ENCODE results near the gene DOCK7.

DOCK7 gene

DNA sequence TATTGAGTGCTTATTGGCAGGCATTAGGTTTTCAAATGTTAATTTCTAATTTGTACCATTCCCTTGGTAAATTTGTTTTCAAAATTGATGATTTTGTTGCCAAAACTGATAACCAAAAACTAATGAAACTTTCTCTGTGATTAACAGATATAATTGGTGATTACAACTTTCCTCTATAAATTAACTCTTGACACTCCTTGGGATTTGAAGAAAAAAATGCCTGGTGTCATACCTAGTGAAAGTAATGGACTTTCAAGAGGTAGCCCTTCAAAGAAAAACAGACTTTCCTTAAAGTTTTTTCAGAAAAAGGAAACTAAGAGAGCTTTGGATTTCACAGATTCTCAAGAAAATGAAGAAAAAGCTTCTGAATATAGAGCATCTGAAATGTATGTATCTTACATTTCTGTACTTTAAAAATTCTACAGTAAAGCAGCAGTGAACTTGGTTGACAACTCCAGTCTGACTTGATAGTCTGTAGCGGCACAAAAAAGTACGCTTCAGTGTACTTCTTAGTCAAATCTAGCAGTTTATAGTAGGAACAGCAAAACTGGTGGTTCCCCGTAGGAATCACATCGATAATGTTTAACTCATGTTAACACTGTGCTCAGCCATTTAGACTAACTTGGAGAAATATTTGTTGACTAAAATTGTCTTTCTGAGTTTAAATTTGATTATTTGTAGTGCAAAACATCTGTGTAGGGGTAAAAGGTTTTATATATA lies 248.4 kb downstream of the DOCK7 start:
- no peak for DNase-seq

DNA sequence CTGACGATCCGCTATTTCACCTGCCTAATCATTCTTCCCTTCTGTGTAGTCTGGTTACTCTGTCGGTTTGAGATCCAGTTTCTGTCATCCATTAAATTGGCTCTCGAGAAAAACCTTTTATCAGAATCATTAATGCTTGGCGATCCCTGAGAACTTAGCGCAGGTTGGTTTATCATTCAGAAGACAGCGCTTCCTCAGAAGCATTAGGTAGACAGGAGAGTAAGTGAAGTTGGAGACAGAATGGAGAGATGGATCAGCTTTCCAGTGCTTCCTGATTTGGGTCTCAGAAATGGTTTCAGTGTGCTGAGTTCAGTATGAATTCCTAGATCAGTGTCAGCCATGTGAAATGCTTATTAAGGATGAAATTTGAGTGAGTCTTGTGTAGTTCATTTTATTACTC lies 250.0 kb downstream of the DOCK7 start:
- DNase-seq: no peak

DNA sequence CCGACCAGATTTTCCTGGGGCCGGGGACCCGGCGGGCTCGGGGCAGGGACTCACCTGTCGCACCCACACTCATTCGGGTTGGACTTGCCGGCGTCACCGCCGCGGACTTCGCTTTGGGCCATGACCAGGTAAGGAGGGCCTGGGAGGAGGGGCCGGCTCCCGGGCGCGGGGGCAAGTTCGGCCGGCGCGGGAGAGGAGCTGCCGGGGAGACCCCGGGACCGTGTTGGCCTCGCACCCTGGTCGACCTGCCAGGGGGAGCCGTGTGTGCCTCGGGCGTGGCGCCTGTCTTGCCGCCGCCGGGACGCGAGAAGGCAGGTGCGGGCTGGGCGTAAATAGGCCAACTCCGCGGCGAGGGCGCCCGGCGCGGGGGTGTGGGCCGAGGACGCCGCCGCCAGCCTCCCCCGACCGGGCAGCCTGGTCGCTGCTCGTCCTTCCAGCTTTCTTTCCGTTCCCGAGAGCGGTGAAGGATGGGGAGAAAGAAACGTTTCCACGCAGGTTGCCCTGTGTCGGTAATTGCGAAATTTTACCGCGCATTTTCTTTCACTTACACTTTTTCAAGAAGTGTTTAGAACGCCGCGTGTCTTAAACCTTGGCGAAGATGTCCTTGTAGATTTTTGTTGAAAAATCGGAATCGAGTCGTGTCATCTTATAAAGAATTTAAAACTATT lies 250.8 kb downstream of the DOCK7 start:
- DNase-seq: no peak

GRCh38 chr1:62436466-62437272 lies 251.5 kb downstream of the DOCK7 start, which contains the start of gene USP1:
USP1 (plus strand) TSS chr1:62437049; CDS start chr1:62439868, 2,819 bp downstream.
- DNase-seq: peak; percentile 99

DNA sequence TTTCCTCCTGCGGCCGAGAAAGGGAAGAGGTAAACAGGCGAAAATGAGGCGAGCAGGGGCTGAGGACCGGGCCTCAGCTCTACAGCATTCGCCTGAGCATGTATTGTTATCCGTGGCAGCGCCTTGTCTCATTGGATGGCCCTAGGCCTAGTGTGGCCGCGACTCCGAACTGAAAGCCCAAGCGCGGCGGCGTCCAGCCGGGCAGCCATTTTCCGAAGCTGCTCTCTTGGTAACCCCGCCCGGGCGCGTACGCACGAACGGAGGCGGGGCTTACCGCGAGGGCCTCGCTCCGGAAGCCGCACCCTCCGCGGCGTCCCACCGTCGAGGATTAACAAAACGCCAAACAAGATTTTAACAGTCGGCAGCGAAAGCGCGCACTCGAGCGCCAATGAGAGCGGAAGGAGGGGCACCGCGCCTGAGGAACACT lies 252.1 kb downstream of the DOCK7 start:
- DNase-seq: no peak

DNA sequence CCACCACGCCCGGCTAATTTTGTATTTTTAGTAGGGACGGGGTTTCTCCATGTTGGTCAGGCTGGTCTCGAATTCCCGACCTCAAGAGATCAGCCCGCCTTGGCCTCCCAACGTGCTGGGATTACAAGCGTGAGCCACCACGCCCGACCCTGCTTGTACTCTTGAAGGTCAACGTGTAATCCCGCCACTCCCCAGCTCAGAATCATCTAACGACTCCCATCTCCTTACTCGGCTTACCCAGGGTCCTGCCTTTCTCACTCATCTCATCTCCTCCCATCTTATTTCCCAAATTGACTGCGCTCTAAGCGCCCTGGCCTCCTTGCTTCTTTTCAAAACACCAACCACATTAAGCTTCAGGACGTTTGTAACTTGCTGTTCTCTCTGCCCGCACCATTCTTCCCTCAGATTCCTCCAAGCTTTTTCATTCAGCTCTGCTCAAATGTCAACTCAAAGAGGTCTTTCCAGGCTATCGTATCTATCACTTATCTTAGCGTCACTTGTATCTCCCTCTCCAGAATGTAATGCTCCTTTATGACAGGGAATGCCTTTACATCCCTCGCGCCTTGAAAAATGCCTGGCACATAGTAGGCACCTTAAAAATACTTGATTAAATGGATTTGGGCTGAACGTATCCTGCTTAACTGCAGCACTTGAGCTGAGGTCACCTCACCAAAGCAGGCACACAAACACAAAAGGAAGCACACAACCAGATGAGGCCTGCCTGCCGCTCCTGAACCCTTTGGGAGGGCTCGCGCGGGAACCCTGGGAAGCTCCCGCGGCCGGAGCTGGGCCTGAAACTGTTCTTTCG lies 252.8 kb downstream of the DOCK7 start:
- DNase-seq: no peak

DNA sequence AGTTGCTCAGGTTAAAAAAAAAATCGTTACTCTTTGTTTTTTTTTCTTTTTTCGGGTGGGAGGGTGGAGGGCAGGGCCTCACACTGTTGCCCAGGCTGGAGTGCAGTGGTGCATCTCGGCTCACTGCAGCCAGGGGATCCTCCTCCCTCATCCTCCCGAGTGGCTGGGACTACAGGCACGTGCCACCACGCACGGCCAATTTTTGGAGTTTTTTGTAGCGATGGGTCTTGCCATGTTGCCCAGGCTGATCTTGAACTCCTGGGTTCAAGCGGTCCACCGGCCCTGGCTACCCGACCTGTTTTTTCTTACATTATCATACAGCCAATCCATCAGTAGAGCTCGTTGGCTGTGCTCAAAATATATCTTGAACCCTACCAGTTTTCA lies 253.6 kb downstream of the DOCK7 start:
- no peak for DNase-seq

DNA sequence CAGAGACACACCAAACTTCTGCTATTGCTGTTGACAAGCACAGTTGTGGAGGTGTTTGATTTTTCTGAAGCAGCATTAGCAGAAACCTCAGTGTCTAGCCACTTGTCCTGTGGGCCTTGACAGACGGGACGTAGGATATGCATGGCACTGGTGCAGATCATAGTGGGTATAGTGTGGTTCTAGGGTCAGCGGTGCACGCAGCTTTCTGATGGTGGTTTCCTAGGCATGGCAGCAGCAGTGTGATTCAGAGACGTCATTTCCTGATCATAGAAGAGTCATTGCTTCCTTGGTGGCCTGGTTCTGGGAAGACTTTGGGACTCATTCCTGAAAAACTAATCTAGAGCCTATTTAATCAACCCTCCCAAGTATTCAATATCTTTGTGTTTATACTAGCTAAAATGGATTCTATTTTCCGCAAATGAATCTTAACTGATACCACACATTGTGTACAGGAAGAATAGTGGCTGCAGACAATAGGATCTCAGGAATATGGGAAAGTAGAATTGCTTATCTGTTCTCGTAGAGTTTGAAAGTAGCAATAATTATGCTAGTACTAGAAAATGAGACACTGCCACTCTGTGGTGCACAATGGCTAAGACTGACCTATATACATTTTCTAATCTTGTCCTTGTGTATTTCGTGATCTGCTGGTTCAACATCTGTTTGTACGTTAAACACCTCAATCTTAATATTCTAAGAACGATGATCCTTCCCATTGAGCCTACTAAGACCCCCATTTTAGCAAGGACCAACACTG lies 254.1 kb downstream of the DOCK7 start:
- DNase-seq: no peak

GRCh38 chr1:62429581-62429980 lies 258.6 kb downstream of the DOCK7 start:
- DNase-seq: no peak

DNA sequence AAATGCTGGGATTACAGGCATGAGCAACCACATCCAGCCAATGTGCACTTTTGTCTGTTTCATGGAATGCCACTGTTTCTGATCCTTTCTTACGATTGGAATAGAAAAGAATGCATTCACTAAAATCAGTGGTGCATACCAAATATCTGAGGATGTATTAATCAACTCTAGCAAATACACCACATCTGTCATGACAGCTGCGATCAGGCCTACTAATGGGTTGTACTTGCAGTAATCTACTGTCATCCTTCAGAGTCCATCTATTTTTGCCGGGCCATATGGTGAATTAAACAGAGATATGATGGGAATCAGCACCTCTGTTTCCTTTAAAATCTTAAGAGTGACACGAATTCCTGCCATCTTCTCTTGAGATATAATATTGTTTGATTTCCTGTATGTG lies 259.8 kb downstream of the DOCK7 start:
- no peak for DNase-seq

DNA sequence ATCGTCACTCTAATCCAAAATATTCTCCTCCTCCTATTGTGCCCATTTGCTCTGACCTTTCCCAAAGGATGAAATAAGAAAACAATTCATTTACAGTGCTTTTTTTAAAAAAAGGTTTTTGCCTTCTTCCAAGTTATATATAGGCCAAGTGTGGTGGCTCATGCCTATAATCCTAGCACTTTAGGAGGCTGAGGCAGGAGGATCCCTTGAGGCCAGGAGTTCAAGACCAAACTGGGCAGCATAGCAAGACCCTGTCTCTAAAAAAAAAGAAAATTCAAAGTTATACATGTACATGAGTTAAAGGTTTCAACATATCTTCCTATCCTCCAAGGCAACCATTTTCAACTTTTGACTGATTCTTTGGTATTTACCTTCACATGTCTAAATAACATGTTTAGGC lies 261.4 kb downstream of the DOCK7 start:
- no peak for DNase-seq

DNA sequence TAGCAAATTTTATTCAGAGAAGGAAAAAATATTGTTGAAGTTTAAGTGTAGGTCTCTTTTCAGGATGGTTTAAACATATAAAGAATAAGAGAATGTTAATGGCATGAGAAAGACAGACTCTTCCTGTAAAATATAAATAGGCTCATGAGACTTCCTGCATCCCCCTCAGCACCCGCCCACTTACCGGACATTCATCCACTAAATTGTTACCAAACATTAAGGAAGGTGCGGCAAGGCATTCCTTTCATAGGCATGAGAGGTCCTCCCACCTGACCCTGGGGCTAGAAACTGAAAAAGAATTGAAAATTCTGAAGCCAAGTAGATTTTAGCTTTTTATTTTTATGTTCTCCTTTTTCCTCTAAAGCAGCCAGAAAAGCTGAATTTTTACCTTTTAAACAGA lies 261.9 kb downstream of the DOCK7 start:
- DNase-seq: no peak

DNA sequence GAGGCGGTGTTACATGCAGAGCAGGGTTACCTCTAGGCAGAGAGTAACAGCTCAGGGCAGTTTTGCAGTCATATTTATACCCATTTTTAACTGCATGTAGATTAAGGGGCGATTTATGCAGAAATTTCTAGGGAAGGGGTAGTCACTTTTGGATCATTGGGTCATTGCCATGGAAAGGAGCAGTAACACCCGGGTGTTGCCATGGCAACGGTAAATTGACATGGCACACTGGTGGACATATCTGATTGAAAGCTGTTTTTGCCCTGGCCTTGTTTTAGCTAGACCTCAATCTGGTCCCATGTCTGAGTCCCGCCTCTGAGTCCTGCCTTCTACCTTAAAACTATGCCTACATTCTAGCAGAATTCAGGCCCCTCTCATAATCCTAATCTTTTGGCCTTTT lies 263.1 kb downstream of the DOCK7 start:
- DNase-seq: no peak

GRCh38 chr1:62424411-62424810 lies 263.8 kb downstream of the DOCK7 start:
- DNase-seq: no peak

GRCh38 chr1:62423580-62424242 lies 264.5 kb downstream of the DOCK7 start:
- no peak for DNase-seq

- no peak for DNase-seq
These were observed 268.0 kb downstream of the DOCK7 start for GRCh38 chr1:62420214-62420613.

- no peak for DNase-seq
These were observed 270.7 kb downstream of the DOCK7 start for GRCh38 chr1:62417351-62417999.

- no peak for DNase-seq
These were observed 272.5 kb downstream of the DOCK7 start for GRCh38 chr1:62415687-62416086.

DNA sequence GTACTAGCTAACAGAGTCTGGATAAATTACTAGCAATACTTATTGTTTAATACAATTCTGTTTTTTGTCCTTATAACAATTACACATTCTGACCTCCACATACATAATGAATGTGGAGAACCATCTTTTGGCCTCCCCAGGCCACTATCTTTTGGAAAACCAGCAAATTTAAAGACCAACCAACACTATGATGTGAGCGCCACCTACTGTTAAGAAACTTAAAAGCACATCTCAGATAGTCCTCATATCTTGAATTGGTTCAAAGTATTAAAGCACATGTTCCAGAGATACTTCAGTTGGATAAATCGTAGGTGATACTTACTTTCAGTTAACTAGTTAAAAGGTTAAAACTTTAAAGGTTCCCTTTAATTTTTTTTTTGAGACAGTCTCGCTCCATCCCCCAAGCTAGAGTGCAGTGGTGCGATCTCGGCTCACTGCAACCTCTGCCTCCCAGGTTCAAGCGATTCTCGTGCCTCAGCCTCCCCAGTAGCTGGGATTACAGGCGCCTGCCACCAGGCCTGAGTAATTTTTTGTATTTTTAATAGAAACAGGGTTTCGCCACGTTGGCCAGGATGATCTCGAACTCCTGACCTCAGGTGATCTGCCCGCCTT lies 280.7 kb downstream of the DOCK7 start:
- DNase-seq: no peak

GRCh38 chr1:62406576-62406975 lies 281.6 kb downstream of the DOCK7 start:
- DNase-seq: no peak

DNA sequence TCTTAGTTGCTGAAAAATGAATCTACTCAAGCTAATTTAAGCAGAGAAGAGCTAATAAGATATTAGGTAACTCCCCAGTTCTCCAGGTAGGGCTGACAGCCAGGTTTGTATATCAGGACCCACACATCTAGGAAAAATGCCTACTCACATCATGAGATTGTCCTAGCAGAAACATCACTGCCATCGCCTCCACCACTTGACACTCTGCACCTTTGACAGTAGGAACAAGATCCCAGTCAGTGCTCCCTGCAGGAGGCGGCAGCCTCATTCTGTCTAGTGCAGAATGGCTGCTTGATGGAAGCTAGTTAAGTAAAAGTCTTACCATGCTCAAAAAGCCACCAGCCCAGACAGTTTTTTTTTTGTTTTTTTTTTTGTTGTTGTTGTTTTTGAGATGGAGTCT lies 282.9 kb downstream of the DOCK7 start:
- DNase-seq: no peak
